Ishikawa (cell line): ENCODE measurements around the gene UTF1.

Experiments
- CEBPB ChIP-seq: IDR thresholded peaks from 2 replicates; pipeline ENCODE4 v1.6.1; 2012
- CREB1 ChIP-seq: IDR thresholded peaks from 2 replicates; pipeline ENCODE4 v1.6.1; 2012; ENCODE audit warnings: low read depth
- EGR1 ChIP-seq: IDR thresholded peaks from 2 replicates; pipeline ENCODE4 v1.6.1; 2012
- EP300 ChIP-seq: IDR thresholded peaks from 2 replicates; pipeline ENCODE4 v1.6.1; 2012; ENCODE audit warnings: borderline replicate concordance
- FOXM1 ChIP-seq: IDR thresholded peaks from 2 replicates; pipeline ENCODE4 v1.6.1; 2012; ENCODE audit warnings: low read depth, borderline replicate concordance
- MAX ChIP-seq: IDR thresholded peaks from 2 replicates; pipeline ENCODE4 v1.6.1; 2012
- NFIC ChIP-seq: IDR thresholded peaks from 2 replicates; pipeline ENCODE4 v1.6.1; 2012
- RAD21 ChIP-seq: IDR thresholded peaks from 2 replicates; pipeline ENCODE4 v1.6.1; 2012; ENCODE audit warnings: low read depth
- REST ChIP-seq: IDR thresholded peaks from 2 replicates; pipeline ENCODE4 v1.6.1; 2012; ENCODE audit warnings: low read depth, mild to moderate bottlenecking
- TAF1 ChIP-seq: IDR thresholded peaks from 2 replicates; pipeline ENCODE4 v1.6.1; 2012; ENCODE audit warnings: low read depth, mild to moderate bottlenecking
- TCF12 ChIP-seq: IDR thresholded peaks from 2 replicates; pipeline ENCODE4 v1.6.1; 2012; ENCODE audit warnings: low read depth
- TEAD4 ChIP-seq: IDR thresholded peaks from 2 replicates; pipeline ENCODE4 v1.6.1; 2012
- USF1 ChIP-seq: IDR thresholded peaks from 2 replicates; pipeline ENCODE4 v1.6.1; 2012
- YY1 ChIP-seq: IDR thresholded peaks from 2 replicates; pipeline ENCODE4 v1.6.1; 2012; ENCODE audit warnings: low read depth
- ZBTB7A ChIP-seq: IDR thresholded peaks from 2 replicates; pipeline ENCODE4 v1.6.1; 2012; ENCODE audit warnings: low read depth

UTF1 gene

GRCh38 chr10:133196936-133197758 lies 32.9 kb upstream of the UTF1 start:
- no peak for TF ChIP-seq MAX
- no peak for TF ChIP-seq ZBTB7A
- no peak for TF ChIP-seq YY1
- TF ChIP-seq TEAD4 = no peak
- TF ChIP-seq TCF12 = no peak
- no peak for TF ChIP-seq REST
- no peak for TF ChIP-seq EGR1
- no peak for TF ChIP-seq USF1

GRCh38 chr10:133197786-133198185 lies 32.2 kb upstream of the UTF1 start:
- no peak for TF ChIP-seq TCF12
- TF ChIP-seq REST = no peak
- no peak for TF ChIP-seq USF1
- TF ChIP-seq ZBTB7A = no peak
- TF ChIP-seq TEAD4 = no peak
- TF ChIP-seq TAF1 = no peak
- TF ChIP-seq YY1 = no peak
- no peak for TF ChIP-seq CREB1
- no peak for TF ChIP-seq FOXM1
- no peak for TF ChIP-seq RAD21
- no peak for TF ChIP-seq EP300
- TF ChIP-seq MAX = no peak
- TF ChIP-seq NFIC = no peak
- TF ChIP-seq EGR1 = no peak

- TF ChIP-seq RAD21 (no peak), TCF12 (no peak), USF1 (no peak), TAF1 (no peak), TEAD4 (no peak), YY1 (no peak), REST (no peak), EP300 (no peak), CREB1 (no peak), CEBPB (no peak), FOXM1 (no peak)
These were observed 31.8 kb upstream of the UTF1 start for GRCh38 chr10:133198206-133198605.

GRCh38 chr10:133198621-133199487 lies 31.2 kb upstream of the UTF1 start:
- TF ChIP-seq MAX (0 out of 2 replicates have a peak, but pooled peaks have one; percentile 22), NFIC (no peak), TCF12 (no peak), TEAD4 (peak; percentile 29; the same call in 1 of the 2 replicates)
